Right lobe of liver (tissue), 4 donors: ENCODE results near the gene LRRC7.

Experiments
- POLR2A ChIP-seq: fragments of 450-650 bp; IDR thresholded peaks from one replicate; pipeline ENCODE4 v1.6.1; 2017; ENCODE audit warnings: antibody characterized with exemption, mild to moderate bottlenecking
- TF ChIP-seq, protein P1 (sequence below), 4 donors: fragments of 200-600 bp in 3 of 4; fragments of 450-650 bp in 1 of 4; IDR thresholded peaks; one replicate each; pipeline versions ENCODE4 v1.5.1 to v1.8.0; 2016 to 2022; ENCODE audit warnings: antibody characterized with exemption in 4 of 4, mild to moderate bottlenecking in 2 of 4
- donor health status: DM: no; HTN: no; CAD: no.
- donor health status: DM: no; HTN: no; CAD: no.
- donor health status: DM: no; HTN: yes; CAD: no.

DNA sequence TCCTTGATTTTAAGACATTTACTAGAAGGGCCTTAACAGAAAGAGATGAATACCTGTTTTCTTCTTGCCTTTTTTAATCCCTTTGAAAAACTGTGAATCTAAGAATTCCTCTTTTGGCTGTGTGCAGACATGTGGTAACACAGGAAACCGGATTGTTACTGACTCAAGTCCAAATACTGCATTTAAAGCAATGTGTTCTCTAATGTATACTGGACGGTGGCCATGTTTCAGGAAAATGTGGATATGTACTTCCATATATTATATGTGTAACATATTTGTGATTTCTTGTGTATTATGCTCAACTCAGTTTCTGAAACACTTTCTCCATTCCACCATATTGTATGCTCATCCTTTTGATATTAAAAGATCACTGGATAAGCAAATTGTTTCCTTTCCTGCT, 185.1 kb downstream of the LRRC7 start:
- TF ChIP-seq POLR2A = no peak
- TF ChIP-seq, protein P1, sequence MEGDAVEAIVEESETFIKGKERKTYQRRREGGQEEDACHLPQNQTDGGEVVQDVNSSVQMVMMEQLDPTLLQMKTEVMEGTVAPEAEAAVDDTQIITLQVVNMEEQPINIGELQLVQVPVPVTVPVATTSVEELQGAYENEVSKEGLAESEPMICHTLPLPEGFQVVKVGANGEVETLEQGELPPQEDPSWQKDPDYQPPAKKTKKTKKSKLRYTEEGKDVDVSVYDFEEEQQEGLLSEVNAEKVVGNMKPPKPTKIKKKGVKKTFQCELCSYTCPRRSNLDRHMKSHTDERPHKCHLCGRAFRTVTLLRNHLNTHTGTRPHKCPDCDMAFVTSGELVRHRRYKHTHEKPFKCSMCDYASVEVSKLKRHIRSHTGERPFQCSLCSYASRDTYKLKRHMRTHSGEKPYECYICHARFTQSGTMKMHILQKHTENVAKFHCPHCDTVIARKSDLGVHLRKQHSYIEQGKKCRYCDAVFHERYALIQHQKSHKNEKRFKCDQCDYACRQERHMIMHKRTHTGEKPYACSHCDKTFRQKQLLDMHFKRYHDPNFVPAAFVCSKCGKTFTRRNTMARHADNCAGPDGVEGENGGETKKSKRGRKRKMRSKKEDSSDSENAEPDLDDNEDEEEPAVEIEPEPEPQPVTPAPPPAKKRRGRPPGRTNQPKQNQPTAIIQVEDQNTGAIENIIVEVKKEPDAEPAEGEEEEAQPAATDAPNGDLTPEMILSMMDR (IDR thresholded peaks at IDR 0.05) = no peak
